Body of pancreas (tissue), 4 donors: ENCODE results near the gene DLGAP1. TPM values are rescaled to one million over a fixed set of nuclear protein-coding genes. Genes with fewer than 3 reads are reported as not detected.
"Not testable (repeated sequence)": the region's sequence is repeated elsewhere in the genome, so short reads cannot be mapped to it uniquely, and the experiment has no call there.

ENCODE experiments used
- ATAC-seq: fragments of 150-250 bp; one replicate; pipeline ENCODE4 v1.9.1; 2016
- DNase-seq, 4 donors: peaks; one replicate each; pipeline ENCODE4 v3.0.0-alpha.2; 2019
- H3K27ac ChIP-seq, 4 donors: fragments of 200-600 bp; sonication (generic); 1 replicate in 3 of 4; 2 replicates in 1 of 4; pipeline versions ENCODE4 v1.5.1 to v1.6.1; 2016 to 2019; ENCODE audit warnings: mild to moderate bottlenecking in 1 of 4, mixed read lengths in 1 of 4, moderate library complexity in 1 of 4
- H3K27me3 ChIP-seq, 2 donors: fragments of 200-600 bp; sonication (generic); one replicate each; pipeline ENCODE4 v1.6.0; 2016; ENCODE audit warnings: mild to moderate bottlenecking in 1 of 2
- H3K36me3 ChIP-seq, 2 donors: fragments of 200-600 bp; sonication (generic); replicated peaks in 1 of 2; 2 replicates each; pipeline ENCODE4 v1.5.1; 2016; ENCODE audit warnings: low read depth in 2 of 2; ENCODE audit not compliant: insufficient read depth in 1 of 2
- H3K4me1 ChIP-seq: fragments of 200-600 bp; sonication (generic); one replicate; pipeline ENCODE4 v1.6.0; 2016
- H3K4me3 ChIP-seq, 2 donors: fragments of 200-600 bp; sonication (generic); 1 replicate in 1 of 2; 2 replicates in 1 of 2; pipeline ENCODE4 v1.5.1; 2016 to 2019
- H3K9me3 ChIP-seq, 3 donors: fragments of 200-600 bp; sonication (generic); 1 replicate in 2 of 3; 2 replicates in 1 of 3; pipeline ENCODE4 v1.5.1; 2016
- CTCF ChIP-seq, 7 experiments: fragments of 450-650 bp in 4 of 7; fragments of 200-600 bp in 3 of 7; sonication (generic) in 3 of 7; IDR thresholded peaks; one replicate each; pipeline ENCODE4 v1.5.1; 2016 to 2019; ENCODE audit warnings: antibody characterized with exemption in 7 of 7
- POLR2A ChIP-seq, 3 donors: fragments of 450-650 bp; IDR thresholded peaks; one replicate each; pipeline ENCODE4 v1.6.1; 2016; ENCODE audit warnings: antibody characterized with exemption in 3 of 3, mild to moderate bottlenecking in 2 of 3
- WGBS, 2 donors: methylation state at CpG; one replicate each; pipeline ENCODE4 v1.1.5; 2017; 5-methylcytosine and 5-hydroxymethylcytosine counted together
- intact Hi-C: fragments of 100-400 bp; cut with DNase I; formaldehyde crosslinking; loops from one replicate; pipeline ENCODE4 v1.15.1; 2023
- total RNA-seq, 2 donors: library from RNA; depleted of rRNA; stranded (reverse); fragments of >200 nt; gene quantifications; one replicate each; pipeline ENCODE4 v1.1.0, GENCODE V29; 2016

DLGAP1 gene
- total RNA-seq, 2 donors from 2014 or later: 0.52 to 7.9 TPM

- no peak overlapping the region for H3K27ac ChIP-seq
- no peak for ATAC-seq
- H3K4me1 ChIP-seq: no peaks in the 10 kb centered on the region
- no peaks in the 10 kb centered on the region for H3K9me3 ChIP-seq
- TF ChIP-seq CTCF (IDR thresholded peaks at IDR 0.05): no peak
- TF ChIP-seq POLR2A (IDR thresholded peaks at IDR 0.05): no peak
- H3K36me3 ChIP-seq: no peaks in the 10 kb centered on the region
- DNase-seq: no peak
- intact Hi-C loops: no loop called here
- 61 to 71% methylated on average over 5 of the region's 5 CpGs for WGBS, 2 donors
- H3K27me3 ChIP-seq: no peaks in the 10 kb centered on the region
- H3K4me3 ChIP-seq: no peak overlapping the region
Measured at GRCh38 chr18:4333043-4333442, 122.1 kb downstream of the DLGAP1 start.

GRCh38 chr18:4319738-4320677 is 135.1 kb downstream of the DLGAP1 start:
- Histone ChIP-seq H3K9me3 (no peaks in the 10 kb centered on the region), H3K27ac (no peak overlapping the region), H3K4me1 (no peaks in the 10 kb centered on the region), H3K36me3 (no peaks in the 10 kb centered on the region), H3K4me3 (no peak overlapping the region), H3K27me3 (no peaks in the 10 kb centered on the region)
- no peak for TF ChIP-seq POLR2A (IDR thresholded peaks at IDR 0.05)
- no peak for TF ChIP-seq CTCF (IDR thresholded peaks at IDR 0.05)
- intact Hi-C loops: no loop called here
- ATAC-seq: no peak
- no peak for DNase-seq
- 53 to 55% methylated on average over 3 of the region's 3 CpGs for WGBS, 2 donors

GRCh38 chr18:4318311-4318710 is 136.8 kb downstream of the DLGAP1 start:
- WGBS, 2 donors: 60 to 66% methylated on average over 5 of the region's 5 CpGs
- no peak for DNase-seq
- H3K27me3 ChIP-seq: no peaks in the 10 kb centered on the region
- H3K36me3 ChIP-seq: no peaks in the 10 kb centered on the region
- no peak for TF ChIP-seq CTCF (IDR thresholded peaks at IDR 0.05)
- no peak for TF ChIP-seq POLR2A (IDR thresholded peaks at IDR 0.05)
- no peak for ATAC-seq
- H3K4me3 ChIP-seq: no peak overlapping the region
- intact Hi-C loops: no loop called here
- no peaks in the 10 kb centered on the region for H3K4me1 ChIP-seq
- no peaks in the 10 kb centered on the region for H3K9me3 ChIP-seq
- H3K27ac ChIP-seq: no peak overlapping the region

- intact Hi-C loops: not testable (repeated sequence)
- WGBS, 2 donors: 82 to 83% methylated on average over 4 of the region's 4 CpGs
Measured at GRCh38 chr18:4311945-4312344, 143.2 kb downstream of the DLGAP1 start.

GRCh38 chr18:4311136-4311535 is 144.0 kb downstream of the DLGAP1 start:
- no peak for TF ChIP-seq POLR2A (IDR thresholded peaks at IDR 0.05)
- TF ChIP-seq CTCF (IDR thresholded peaks at IDR 0.05): no peak
- no peaks in the 10 kb centered on the region for H3K36me3 ChIP-seq
- intact Hi-C loops: no loop called here
- H3K27ac ChIP-seq: no peak overlapping the region
- WGBS, 2 donors: 80 to 89% methylated on average over 1 of the region's 1 CpG
- H3K4me1 ChIP-seq: no peaks in the 10 kb centered on the region
- H3K9me3 ChIP-seq: no peaks in the 10 kb centered on the region
- DNase-seq: no peak
- no peak for ATAC-seq
- no peak overlapping the region for H3K4me3 ChIP-seq
- H3K27me3 ChIP-seq: no peaks in the 10 kb centered on the region

More at GRCh38 chr18:4311945-4312344, 143.2 kb downstream of the DLGAP1 start:
- DNase-seq, ATAC-seq, H3K4me1 ChIP-seq, H3K27me3 ChIP-seq, H3K9me3 ChIP-seq, H3K27ac ChIP-seq, H3K4me3 ChIP-seq, H3K36me3 ChIP-seq: not testable (repeated sequence)
